Neutrophil (primary cell): ENCODE measurements around the gene DMKN.

Experiments used
- H3K27ac ChIP-seq: fragments of 200-600 bp; sonication (generic); 2 replicates; pipeline ENCODE4 v1.5.1; 2016; ENCODE audit warnings: mild to moderate bottlenecking, moderate library complexity
- H3K27me3 ChIP-seq: fragments of 200-600 bp; sonication (generic); 2 replicates; pipeline ENCODE4 v1.6.0; 2016; ENCODE audit warnings: mild to moderate bottlenecking
- H3K36me3 ChIP-seq: fragments of 200-600 bp; sonication (generic); 2 replicates; pipeline ENCODE4 v1.5.1; 2017
- H3K4me1 ChIP-seq, 2 experiments: fragments of 200-600 bp in 1 of 2; sonication (generic) in 1 of 2; 1 replicate in 1 of 2; 2 replicates in 1 of 2; pipeline versions ENCODE4 v1.5.1 to v1.6.1; 2013 to 2016; ENCODE audit warnings: low read depth in 1 of 2, low read length in 1 of 2, mild to moderate bottlenecking in 1 of 2, moderate library complexity in 1 of 2; ENCODE audit not compliant: control insufficient read depth in 1 of 2, insufficient read depth in 1 of 2
- H3K4me3 ChIP-seq, 2 experiments: fragments of 200-600 bp in 1 of 2; sonication (generic) in 1 of 2; 1 replicate in 1 of 2; 2 replicates in 1 of 2; pipeline ENCODE4 v1.5.1; 2013 to 2016; ENCODE audit warnings: low read depth in 1 of 2, low read length in 1 of 2, mild to moderate bottlenecking in 1 of 2, moderate library complexity in 1 of 2
- H3K9me3 ChIP-seq: fragments of 200-600 bp; sonication (generic); 2 replicates; pipeline ENCODE4 v1.5.1; 2016
- TF ChIP-seq, protein P1 (sequence below): fragments of 200-600 bp; sonication (generic); IDR thresholded peaks from 2 replicates; pipeline ENCODE4 v1.5.1; 2016; ENCODE audit warnings: antibody characterized with exemption

Gene DMKN

DNA sequence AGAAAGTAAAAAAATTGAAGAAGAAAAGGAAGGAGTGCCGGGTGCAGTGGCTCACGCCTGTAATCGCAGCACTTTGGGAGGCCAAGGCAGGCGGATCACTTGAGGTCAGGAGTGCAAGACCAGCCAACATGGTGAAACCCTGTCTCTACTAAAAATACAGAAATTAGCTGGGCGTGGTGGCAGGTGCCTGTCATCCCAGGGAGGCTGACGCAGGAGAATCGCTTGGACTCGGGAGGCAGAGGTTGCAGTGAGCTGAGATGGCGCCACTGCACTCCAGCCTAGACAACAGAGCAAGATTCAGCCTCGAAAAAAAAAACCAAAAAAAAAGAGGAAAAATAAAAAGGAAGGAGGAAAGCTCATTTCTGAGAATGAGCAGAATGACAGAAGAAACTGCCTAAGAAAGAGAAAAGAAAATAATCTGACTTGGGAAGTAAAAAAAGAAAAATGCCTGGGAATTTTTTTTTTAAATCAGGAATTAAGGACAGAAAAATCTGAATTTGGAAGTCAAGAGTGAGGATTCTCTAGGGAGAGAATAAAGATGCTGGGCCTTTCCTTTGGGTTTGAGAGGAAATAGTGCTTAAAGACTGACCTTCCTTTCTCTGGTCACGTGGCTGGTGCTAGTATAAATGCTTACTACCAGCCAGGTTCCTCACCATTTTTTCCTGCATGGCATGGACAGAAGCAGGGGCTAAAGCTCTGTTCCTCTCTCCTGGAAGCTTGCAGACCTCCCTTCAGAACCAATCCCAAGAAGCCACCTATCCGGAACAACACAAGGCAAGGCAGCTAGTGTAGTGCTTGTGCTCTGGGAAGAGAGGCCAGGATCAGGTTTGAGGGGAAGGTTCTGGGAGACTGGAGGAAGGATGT is 65.6 kb downstream of the DMKN start, which contains the start of gene FFAR2:
Gene FFAR2, plus strand, starts transcription at position 652 of the 864 bp plus-strand sequence. CDS start 1,458 bp downstream, outside the sequence.
- H3K27me3 ChIP-seq: no peaks in the 10 kb centered on the region
- H3K4me1 ChIP-seq: peaks cover 92 to 97% of the 10 kb centered on the region in 2 experiments
- peak within 1 kb of the TSS; percentile 99 for H3K27ac ChIP-seq
- H3K36me3 ChIP-seq: peaks cover 35% of the 10 kb centered on the region
- H3K4me3 ChIP-seq: peak within 1 kb of the TSS; percentile 90 to 97
- no peaks in the 10 kb centered on the region for H3K9me3 ChIP-seq
- TF ChIP-seq, protein P1, sequence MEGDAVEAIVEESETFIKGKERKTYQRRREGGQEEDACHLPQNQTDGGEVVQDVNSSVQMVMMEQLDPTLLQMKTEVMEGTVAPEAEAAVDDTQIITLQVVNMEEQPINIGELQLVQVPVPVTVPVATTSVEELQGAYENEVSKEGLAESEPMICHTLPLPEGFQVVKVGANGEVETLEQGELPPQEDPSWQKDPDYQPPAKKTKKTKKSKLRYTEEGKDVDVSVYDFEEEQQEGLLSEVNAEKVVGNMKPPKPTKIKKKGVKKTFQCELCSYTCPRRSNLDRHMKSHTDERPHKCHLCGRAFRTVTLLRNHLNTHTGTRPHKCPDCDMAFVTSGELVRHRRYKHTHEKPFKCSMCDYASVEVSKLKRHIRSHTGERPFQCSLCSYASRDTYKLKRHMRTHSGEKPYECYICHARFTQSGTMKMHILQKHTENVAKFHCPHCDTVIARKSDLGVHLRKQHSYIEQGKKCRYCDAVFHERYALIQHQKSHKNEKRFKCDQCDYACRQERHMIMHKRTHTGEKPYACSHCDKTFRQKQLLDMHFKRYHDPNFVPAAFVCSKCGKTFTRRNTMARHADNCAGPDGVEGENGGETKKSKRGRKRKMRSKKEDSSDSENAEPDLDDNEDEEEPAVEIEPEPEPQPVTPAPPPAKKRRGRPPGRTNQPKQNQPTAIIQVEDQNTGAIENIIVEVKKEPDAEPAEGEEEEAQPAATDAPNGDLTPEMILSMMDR: no peak
